Testis (tissue), 2 donors: ENCODE measurements around the gene LIN9.

ENCODE experiments used
- POLR2A ChIP-seq: fragments of 450-650 bp; IDR thresholded peaks from one replicate; pipeline ENCODE4 v1.6.1; 2017; ENCODE audit warnings: antibody characterized with exemption, mild to moderate bottlenecking, moderate library complexity
- TF ChIP-seq, protein P1 (sequence below), 3 experiments: fragments of 450-650 bp in 2 of 3; fragments of 200-600 bp in 1 of 3; sonication (generic) in 1 of 3; IDR thresholded peaks; one replicate each; pipeline ENCODE4 v1.5.1; 2016 to 2019; ENCODE audit warnings: antibody characterized with exemption in 3 of 3, mild to moderate bottlenecking in 2 of 3, moderate library complexity in 1 of 3

GRCh38 chr1:226302731-226303130 is 6.2 kb downstream of the LIN9 start:
- no peak for TF ChIP-seq POLR2A
- TF ChIP-seq, protein P1, sequence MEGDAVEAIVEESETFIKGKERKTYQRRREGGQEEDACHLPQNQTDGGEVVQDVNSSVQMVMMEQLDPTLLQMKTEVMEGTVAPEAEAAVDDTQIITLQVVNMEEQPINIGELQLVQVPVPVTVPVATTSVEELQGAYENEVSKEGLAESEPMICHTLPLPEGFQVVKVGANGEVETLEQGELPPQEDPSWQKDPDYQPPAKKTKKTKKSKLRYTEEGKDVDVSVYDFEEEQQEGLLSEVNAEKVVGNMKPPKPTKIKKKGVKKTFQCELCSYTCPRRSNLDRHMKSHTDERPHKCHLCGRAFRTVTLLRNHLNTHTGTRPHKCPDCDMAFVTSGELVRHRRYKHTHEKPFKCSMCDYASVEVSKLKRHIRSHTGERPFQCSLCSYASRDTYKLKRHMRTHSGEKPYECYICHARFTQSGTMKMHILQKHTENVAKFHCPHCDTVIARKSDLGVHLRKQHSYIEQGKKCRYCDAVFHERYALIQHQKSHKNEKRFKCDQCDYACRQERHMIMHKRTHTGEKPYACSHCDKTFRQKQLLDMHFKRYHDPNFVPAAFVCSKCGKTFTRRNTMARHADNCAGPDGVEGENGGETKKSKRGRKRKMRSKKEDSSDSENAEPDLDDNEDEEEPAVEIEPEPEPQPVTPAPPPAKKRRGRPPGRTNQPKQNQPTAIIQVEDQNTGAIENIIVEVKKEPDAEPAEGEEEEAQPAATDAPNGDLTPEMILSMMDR (IDR thresholded peaks at IDR 0.05) = no peak
